Gastroesophageal sphincter (tissue), 4 donors: ENCODE measurements around the gene ZFX. TPM values are rescaled to one million over a fixed set of nuclear protein-coding genes. Genes with fewer than 3 reads are reported as not detected.

Experiments
- ATAC-seq: fragments of 150-250 bp; one replicate; pipeline ENCODE4 v1.9.1; 2016; ENCODE audit warnings: mild to moderate bottlenecking, moderate library complexity
- H3K27ac ChIP-seq, 4 donors: fragments of 200-600 bp; sonication (generic) in 3 of 4; 1 replicate in 3 of 4; 2 replicates in 1 of 4; pipeline ENCODE4 v1.5.1; 2016 to 2019
- H3K27me3 ChIP-seq: fragments of 200-600 bp; sonication (generic); one replicate; pipeline ENCODE4 v1.5.1; 2019
- H3K36me3 ChIP-seq, 2 donors: fragments of 200-600 bp; sonication (generic); one replicate each; pipeline ENCODE4 v1.5.1; 2019; ENCODE audit warnings: control low read depth in 1 of 2
- H3K4me1 ChIP-seq, 3 donors: fragments of 200-600 bp; sonication (generic); 1 replicate in 2 of 3; 2 replicates in 1 of 3; pipeline ENCODE4 v1.5.1; 2016 to 2019; ENCODE audit warnings: control low read depth in 2 of 3
- H3K4me3 ChIP-seq, 2 donors: fragments of 200-600 bp; sonication (generic); one replicate each; pipeline ENCODE4 v1.5.1; 2019; ENCODE audit warnings: mild to moderate bottlenecking in 1 of 2, moderate library complexity in 1 of 2
- H3K9me3 ChIP-seq, 3 donors: fragments of 200-600 bp; sonication (generic); one replicate each; pipeline ENCODE4 v1.5.1; 2017 to 2019; ENCODE audit warnings: control low read depth in 2 of 3
- CTCF ChIP-seq, 4 experiments: fragments of 200-600 bp in 2 of 4; fragments of 450-650 bp in 2 of 4; sonication (generic) in 1 of 4; IDR thresholded peaks; one replicate each; pipeline ENCODE4 v1.5.1; 2017 to 2019; ENCODE audit warnings: antibody characterized with exemption in 4 of 4, mild to moderate bottlenecking in 2 of 4, moderate library complexity in 2 of 4
- EP300 ChIP-seq: sonication (generic); formaldehyde crosslinking; IDR thresholded peaks from one replicate; pipeline ENCODE4 v1.6.1; 2017; ENCODE audit warnings: antibody characterized with exemption, mild to moderate bottlenecking
- POLR2A ChIP-seq, 2 donors: fragments of 450-650 bp; IDR thresholded peaks; one replicate each; pipeline ENCODE4 v1.6.1; 2017; ENCODE audit warnings: antibody characterized with exemption in 2 of 2, mild to moderate bottlenecking in 2 of 2, moderate library complexity in 1 of 2
- POLR2AphosphoS5 ChIP-seq: sonication (generic); formaldehyde crosslinking; IDR thresholded peaks from one replicate; pipeline ENCODE4 v1.6.1; 2017; ENCODE audit warnings: antibody characterized with exemption
- WGBS, 2 donors: methylation state at CpG; one replicate each; pipeline ENCODE4 v1.1.5; 2018; ENCODE audit warnings: low coverage in 1 of 2; 5-methylcytosine and 5-hydroxymethylcytosine counted together
- total RNA-seq, 4 donors: library from RNA; depleted of rRNA; stranded (reverse); fragments of >200 nt; gene quantifications; one replicate each; pipeline ENCODE4 v1.1.0, GENCODE V29; 2016

Gene ZFX
- total RNA-seq, 4 donors from 2014 or later: 59.6 to 94.3 (median 63.1) TPM

GRCh38 chrX:24245202-24245601 is 95.7 kb downstream of the ZFX start:
- peak; percentile 73 for ATAC-seq
- WGBS, 2 donors: 46 to 56% methylated on average over 2 to 5 of the region's 6 CpGs
- Histone ChIP-seq H3K27ac (peak overlapping the region in 2 of 4 donors; percentile 27 to 33), H3K27me3 (no peaks in the 10 kb centered on the region), H3K4me1 (peaks cover 0 to 24% (median 0%) of the 10 kb centered on the region in 3 donors), H3K9me3 (no peaks in the 10 kb centered on the region), H3K36me3 (no peaks in the 10 kb centered on the region), H3K4me3 (no peak overlapping the region)
- TF ChIP-seq CTCF (IDR thresholded peaks at IDR 0.05) (no peak), POLR2AphosphoS5 (peak; percentile 84), EP300 (no peak), POLR2A (IDR thresholded peaks at IDR 0.05) (no peak)

- ATAC-seq: no peak
Measured at GRCh38 chrX:24248042-24248441, 98.5 kb downstream of the ZFX start.

GRCh38 chrX:24253030-24253429 is 103.5 kb downstream of the ZFX start:
- Histone ChIP-seq H3K4me1 (no peaks in the 10 kb centered on the region), H3K4me3 (no peak overlapping the region), H3K27me3 (no peaks in the 10 kb centered on the region), H3K36me3 (no peaks in the 10 kb centered on the region), H3K27ac (no peak overlapping the region), H3K9me3 (no peaks in the 10 kb centered on the region)
- no peak for ATAC-seq
- TF ChIP-seq EP300 (no peak), CTCF (IDR thresholded peaks at IDR 0.05) (no peak), POLR2A (IDR thresholded peaks at IDR 0.05) (no peak), POLR2AphosphoS5 (no peak)
- 54 to 67% methylated on average over 2 of the region's 3 CpGs for WGBS, 2 donors

More at GRCh38 chrX:24248042-24248441, 98.5 kb downstream of the ZFX start:
- no peaks in the 10 kb centered on the region for H3K36me3 ChIP-seq
- 93 to 98% methylated on average over 3 to 4 of the region's 4 CpGs for WGBS, 2 donors
- H3K9me3 ChIP-seq: no peaks in the 10 kb centered on the region
- no peak overlapping the region for H3K27ac ChIP-seq
- H3K4me1 ChIP-seq: peaks cover 0 to 13% (median 0%) of the 10 kb centered on the region in 3 donors
- no peaks in the 10 kb centered on the region for H3K27me3 ChIP-seq
- H3K4me3 ChIP-seq: no peak overlapping the region
- TF ChIP-seq POLR2A (IDR thresholded peaks at IDR 0.05) (no peak), POLR2AphosphoS5 (no peak), CTCF (IDR thresholded peaks at IDR 0.05) (no peak), EP300 (no peak)

GRCh38 chrX:24253469-24253868 is 103.9 kb downstream of the ZFX start:
- Histone ChIP-seq H3K27ac (no peak overlapping the region), H3K9me3 (no peaks in the 10 kb centered on the region), H3K36me3 (no peaks in the 10 kb centered on the region), H3K4me1 (no peaks in the 10 kb centered on the region), H3K4me3 (no peak overlapping the region), H3K27me3 (no peaks in the 10 kb centered on the region)
- no peak for ATAC-seq
- 30% methylated on average over 1 of the region's 1 CpG; no CpG with 5 or more reads in 1 of the 2 donors for WGBS, 2 donors
- no peak for TF ChIP-seq CTCF (IDR thresholded peaks at IDR 0.05)
- TF ChIP-seq POLR2A (IDR thresholded peaks at IDR 0.05): no peak
- no peak for TF ChIP-seq POLR2AphosphoS5
- no peak for TF ChIP-seq EP300

GRCh38 chrX:24257011-24257410 is 107.5 kb downstream of the ZFX start:
- ATAC-seq: no peak
- WGBS, 2 donors: 40 to 100% methylated on average over 1 of the region's 1 CpG

More at GRCh38 chrX:24257011-24257410, 107.5 kb downstream of the ZFX start:
- Histone ChIP-seq H3K27ac (no peak overlapping the region), H3K9me3 (no peaks in the 10 kb centered on the region), H3K27me3 (no peaks in the 10 kb centered on the region), H3K4me3 (no peak overlapping the region), H3K36me3 (no peaks in the 10 kb centered on the region), H3K4me1 (no peaks in the 10 kb centered on the region)
- TF ChIP-seq POLR2A (IDR thresholded peaks at IDR 0.05) (no peak), POLR2AphosphoS5 (no peak), EP300 (no peak), CTCF (IDR thresholded peaks at IDR 0.05) (no peak)
